Measurements from ENCODE around the gene MYO9B. TPM values are rescaled to one million over a fixed set of nuclear protein-coding genes. Genes with fewer than 3 reads are reported as not detected.
A peak's percentile ranks its signal among the peaks of the same experiment; 100 is the strongest.
"Not testable (repeated sequence)": the region's sequence is repeated elsewhere in the genome, so short reads cannot be mapped to it uniquely, and the experiment has no call there.

Gene MYO9B
- total RNA-seq, 1 donor from 2014 or later, result 27.4 TPM

- ATAC-seq, result no peak
These were observed 78.4 kb downstream of the MYO9B start for GRCh38 chr19:17153996-17154395.

GRCh38 chr19:17155251-17155650 lies 79.7 kb downstream of the MYO9B start:
- no peak for ATAC-seq

DNA sequence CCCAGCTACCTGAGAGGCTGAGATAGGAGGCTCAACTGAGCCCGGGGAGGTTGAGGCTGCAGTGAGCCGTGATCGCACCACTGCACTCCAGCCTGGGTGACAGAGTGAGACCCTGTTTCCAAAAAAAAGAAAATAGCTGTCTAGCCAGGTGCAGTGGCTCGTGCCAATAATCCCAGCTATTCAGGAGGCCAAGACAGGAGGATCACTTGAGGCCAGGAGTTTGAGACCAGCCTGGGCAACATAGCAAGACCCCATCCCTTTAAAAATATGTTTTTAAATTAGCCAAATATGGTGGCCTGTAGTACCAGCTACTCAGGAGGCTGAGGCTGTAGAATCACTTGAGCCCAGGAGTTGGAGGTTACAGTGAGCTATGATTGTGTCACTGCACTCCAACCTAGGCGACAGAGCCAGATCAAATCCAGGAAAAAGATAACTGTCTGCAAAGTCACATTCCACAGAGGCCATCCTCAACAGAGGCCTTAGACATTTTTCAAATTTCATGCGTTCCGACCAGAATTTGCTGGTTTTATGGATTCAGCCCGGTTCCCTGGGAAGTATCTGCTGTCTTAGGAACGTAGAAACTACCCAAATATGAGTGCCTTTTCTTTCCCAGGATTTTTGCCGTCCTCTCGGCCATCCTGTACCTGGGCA lies 80.8 kb downstream of the MYO9B start:
- ATAC-seq, result no peak

DNA sequence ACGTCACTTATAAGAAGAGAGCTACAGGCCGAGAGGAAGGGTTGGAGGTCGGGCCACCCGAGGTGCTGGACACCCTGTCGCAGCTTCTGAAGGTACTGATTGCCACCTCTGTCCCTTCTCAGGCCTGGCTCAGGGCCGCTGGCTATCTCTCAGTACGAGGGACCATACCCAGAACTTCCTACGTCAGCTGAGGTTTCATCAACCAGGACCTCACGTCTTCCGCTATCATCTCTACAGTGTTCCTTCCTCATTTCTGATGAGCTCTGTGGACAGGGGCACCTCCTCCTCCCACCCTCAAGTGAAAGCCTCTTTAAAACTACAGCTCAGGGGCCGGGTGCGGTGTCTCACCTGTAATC lies 81.3 kb downstream of the MYO9B start:
- ATAC-seq, result no peak

GRCh38 chr19:17158584-17158983 lies 83.0 kb downstream of the MYO9B start:
- ATAC-seq, result peak; percentile 38

- peak; percentile 25 for ATAC-seq
These were observed 84.2 kb downstream of the MYO9B start for GRCh38 chr19:17159466-17160393.

- ATAC-seq, result no peak
These were observed 85.3 kb downstream of the MYO9B start for GRCh38 chr19:17160908-17161307.

DNA sequence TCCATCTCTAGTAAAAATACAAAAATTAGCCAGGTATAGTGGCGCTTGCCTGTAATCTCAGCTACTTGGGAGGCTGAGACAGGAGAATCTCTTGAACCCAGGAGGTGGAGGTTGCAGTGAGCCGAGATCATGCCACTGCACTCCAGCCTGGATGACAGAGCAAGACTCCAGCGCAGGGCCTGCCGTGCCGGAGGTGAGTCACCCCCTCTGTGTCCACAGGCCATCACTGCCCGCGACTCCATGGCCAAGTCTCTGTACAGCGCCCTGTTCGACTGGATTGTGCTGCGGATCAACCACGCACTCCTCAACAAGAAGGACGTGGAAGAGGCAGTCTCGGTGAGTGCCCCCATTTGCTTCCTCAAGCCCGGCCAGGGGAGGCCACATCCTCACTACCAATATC lies 86.6 kb downstream of the MYO9B start:
- ATAC-seq, result not testable (repeated sequence)

DNA sequence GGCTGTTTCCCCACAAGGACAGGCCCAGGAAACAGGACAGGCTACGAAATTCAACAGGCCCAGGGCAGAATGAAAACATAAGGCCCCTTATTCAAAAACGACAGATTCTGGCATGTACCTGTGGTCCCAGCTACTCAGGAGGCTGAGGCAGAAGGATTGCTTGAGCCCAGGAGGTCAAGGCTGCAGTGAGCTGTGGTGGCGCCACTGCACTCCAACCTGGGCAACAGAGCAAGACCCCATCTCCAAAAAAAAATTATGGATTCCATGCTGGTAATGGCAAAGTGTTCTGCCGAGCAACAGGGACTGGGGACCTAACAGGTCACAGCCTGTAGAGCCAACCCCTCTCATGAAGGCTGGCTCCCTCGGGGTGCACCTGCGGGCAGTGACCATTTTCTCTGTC lies 87.0 kb downstream of the MYO9B start:
- no peak for ATAC-seq

DNA sequence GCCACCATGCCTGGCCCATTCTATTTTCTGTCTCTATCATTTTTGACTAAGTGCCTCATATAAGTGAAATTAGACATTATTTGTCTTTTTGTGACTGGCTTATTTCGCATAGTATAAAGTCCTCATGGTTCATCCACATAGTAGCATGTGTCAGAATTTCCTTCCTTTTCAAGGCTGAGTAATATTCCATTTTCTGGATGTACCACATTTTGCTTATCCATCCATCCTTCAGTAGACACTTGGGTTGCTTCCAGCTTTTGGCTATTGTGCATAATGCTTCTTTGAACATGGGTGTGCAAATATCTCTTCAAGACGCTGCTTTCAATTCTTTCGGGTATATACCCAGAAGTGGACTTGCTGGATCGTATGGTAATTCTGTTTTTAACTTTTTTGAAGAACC lies 88.1 kb downstream of the MYO9B start:
- no peak for ATAC-seq

- no peak for ATAC-seq
These were observed 89.1 kb downstream of the MYO9B start for GRCh38 chr19:17164639-17165038.

DNA sequence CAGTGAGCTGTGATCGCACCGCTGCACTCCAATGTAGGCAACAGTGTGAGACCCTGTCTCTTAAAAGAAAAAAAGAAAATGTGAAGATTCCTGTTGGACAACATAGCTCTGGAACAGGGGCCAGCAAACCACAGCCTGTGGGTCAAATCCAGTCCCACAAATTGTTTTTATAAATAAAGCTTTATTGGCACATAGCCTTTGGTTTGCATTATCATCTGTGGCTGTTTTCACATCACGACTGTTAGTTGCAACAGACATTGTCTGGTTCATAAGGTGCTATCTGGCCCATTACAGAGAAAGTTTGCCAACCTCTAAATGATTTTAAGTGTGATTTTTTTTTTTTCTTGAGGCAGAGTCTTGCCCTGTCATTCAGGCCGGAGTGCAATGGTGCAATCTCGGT lies 90.1 kb downstream of the MYO9B start:
- ATAC-seq, result no peak

DNA sequence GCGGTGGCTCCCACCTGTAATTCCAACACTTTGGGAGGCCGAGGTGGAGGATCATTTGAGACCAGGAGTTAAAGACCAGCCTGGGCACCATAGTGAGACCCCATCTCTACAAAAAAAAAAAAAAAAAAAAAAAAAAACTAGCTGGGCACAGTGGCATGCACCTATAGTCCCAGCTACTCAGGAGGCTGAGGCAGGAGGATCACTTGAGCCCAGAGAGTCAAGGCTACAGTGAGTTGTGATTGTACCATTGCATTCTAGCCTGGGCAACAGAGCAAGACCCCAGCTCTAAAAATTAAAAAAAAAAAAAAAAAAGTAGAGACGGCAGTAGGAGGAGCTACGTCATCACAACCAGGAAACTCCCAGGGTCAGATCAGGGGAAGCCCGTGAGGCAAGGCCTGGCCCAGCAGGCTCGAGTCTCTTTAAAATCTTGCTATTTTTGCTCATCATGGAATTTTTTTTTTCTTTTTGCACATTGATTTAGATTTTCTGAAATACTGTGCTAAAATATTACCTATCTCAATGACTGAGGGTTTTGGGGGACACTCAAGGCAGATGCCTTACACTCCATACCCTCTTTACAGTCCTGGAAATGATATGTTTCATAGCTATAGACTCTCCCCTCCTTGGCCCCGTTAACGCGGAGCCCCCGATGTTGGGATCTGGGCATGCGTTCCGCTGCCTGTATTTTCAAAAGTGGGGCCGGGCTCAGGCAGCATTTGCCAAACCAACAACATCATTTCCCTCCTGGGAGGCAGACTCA lies 95.1 kb downstream of the MYO9B start:
- ATAC-seq, result no peak

- no peak for ATAC-seq
These were observed 96.3 kb downstream of the MYO9B start for GRCh38 chr19:17171874-17172273.

- no peak for ATAC-seq
These were observed 97.2 kb downstream of the MYO9B start for GRCh38 chr19:17172624-17173345.

DNA sequence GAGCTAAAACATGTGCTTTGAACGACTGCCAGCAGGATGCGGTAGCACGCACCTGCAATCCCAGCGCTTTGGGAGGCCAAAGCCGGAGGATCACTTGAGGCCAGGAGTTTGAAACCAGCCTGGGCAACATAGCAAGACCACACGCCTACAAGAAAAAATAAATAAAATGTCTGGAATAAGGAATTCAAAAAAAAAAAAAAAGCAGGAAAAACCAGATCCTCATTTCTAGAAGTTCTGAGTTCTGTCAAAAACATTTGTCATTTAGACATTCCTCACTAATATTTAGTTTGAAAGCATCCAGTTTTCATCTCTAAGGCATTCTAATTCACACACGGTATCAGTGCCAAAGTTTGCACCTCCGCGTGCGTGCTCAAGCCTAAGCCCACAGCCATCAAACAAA lies 102.7 kb downstream of the MYO9B start:
- no peak for ATAC-seq

- no peak for ATAC-seq
These were observed 105.6 kb downstream of the MYO9B start for GRCh38 chr19:17180997-17181702.

DNA sequence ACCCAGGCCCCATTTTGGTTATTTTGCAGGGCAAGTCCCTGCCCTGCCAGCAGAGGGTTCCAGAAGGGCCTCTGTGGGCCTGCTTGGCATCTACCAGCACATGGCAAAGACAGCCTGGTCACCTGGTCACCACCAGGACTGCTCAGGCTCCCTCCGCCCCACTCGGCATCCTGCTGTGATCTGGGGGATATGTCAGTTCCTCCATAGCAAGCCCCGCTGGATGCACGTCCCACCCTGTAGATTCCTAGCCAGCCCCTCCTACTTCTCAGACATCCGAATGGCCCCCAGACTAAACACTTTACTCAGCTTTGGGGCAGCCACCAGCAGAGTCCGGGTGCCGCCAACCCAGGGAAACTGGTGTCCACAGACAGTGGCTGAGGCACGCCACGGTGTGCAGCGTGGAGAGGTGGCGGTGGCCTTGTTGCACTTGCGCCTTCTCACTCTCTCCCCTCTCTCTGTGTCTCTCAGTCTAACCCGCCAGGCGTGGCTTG lies 107.7 kb downstream of the MYO9B start:
- peak; percentile 26 for ATAC-seq

DNA sequence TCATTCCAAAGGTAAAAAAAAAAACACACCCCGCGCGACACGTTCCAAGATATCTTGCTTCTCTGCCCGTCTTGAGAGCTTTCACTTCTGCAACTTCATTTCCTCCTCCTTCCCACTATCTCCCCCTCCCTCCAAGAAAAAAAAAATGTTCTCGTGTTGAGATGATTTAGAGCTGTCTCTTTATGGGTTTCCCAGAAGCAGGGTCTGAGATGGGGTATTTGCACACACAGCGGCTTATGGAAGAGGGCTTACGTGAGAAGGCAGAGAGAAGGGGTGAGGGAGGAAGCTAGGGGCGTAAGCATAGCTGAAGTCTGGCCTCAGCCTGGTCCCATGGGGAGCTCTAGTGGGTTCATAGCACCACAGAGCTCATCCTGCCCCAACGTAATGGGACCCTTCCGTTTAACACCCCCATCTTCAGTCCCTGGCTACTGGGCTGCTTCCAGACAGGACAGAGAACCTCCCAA lies 108.3 kb downstream of the MYO9B start:
- peak; percentile 26 for ATAC-seq

DNA sequence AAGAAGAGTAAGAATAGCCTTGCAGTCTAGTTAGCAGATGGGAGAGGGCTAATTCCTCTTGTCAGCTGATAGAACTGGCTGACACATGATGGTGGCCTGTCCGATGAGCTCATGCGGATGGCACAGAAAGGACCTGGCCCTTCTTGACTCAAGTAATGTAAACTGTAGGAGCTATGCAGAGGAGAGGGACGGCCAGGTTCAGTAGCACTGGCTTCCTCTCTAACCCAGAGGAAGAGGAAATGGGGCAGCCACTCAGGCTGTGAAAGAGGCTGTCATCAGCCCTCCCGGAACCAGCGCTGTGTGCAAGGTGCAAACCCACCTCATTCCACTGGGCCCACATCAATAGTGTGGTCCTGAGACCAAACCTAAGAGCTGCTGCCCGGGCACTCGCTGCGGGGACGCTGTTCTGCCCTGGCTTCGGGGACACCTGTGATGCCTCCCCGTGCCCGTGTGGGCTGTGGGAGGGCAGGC lies 108.8 kb downstream of the MYO9B start:
- peak; percentile 46 for ATAC-seq

- ATAC-seq, result no peak
These were observed 110.0 kb downstream of the MYO9B start for GRCh38 chr19:17185590-17185989.

DNA sequence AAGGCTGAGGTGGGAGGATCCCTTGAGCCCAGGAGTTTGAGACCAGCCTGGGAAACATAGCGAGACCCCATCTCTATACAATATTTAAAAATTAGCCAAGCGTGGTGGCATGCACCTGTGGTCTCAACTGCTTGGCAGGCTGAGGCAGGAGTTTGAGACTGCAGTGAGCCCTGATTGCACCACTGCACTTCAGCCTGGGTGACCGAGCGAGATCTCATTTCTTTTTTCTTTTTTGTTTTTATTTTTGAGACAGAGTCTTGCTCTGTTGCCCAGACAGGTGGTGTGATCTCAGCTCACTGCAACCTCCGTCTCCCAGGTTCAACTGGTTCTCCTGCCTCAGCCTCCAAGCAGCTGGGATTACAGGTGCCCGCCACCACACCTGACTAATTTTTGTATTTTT lies 116.2 kb downstream of the MYO9B start:
- ATAC-seq, result not testable (repeated sequence)
